ENCODE results near the gene DNAJA3. TPM values are rescaled to one million over a fixed set of nuclear protein-coding genes. Genes with fewer than 3 reads are reported as not detected.

Gene DNAJA3
- total and polyA plus RNA-seq, 10 of the 15 experiments (the other 5 are each of a cell fraction or from before 2014, with no cell fraction given) = 8.4 to 141 (median 60.8) TPM

- TF ChIP-seq RELA (IDR thresholded peaks at IDR 0.05; ENCODE audit: borderline replicate concordance, partially characterized antibody) (no peak), DPF2 (IDR thresholded peaks at IDR 0.05) (0 out of 2 replicates have a peak, but pooled peaks have one; percentile 54), MXI1 (IDR thresholded peaks at IDR 0.05; ENCODE audit: low read depth, low read length) (no peak), RBBP5 (conservative IDR thresholded peaks at IDR 0.05) (no peak), RUNX3 (IDR thresholded peaks at IDR 0.05; ENCODE audit: low read length) (peak; percentile 84), KLF5 (IDR thresholded peaks at IDR 0.05; ENCODE audit: partially characterized antibody) (no peak), IRF4 (IDR thresholded peaks at IDR 0.05; ENCODE audit: low read depth, low read length) (0 out of 2 replicates have a peak, but pooled peaks have one; percentile 59), HCFC1 (IDR thresholded peaks at IDR 0.05; ENCODE audit: low read length) (no peak), BACH1 (IDR thresholded peaks at IDR 0.05; ENCODE audit: borderline replicate concordance) (no peak), STAT1 (conservative IDR thresholded peaks at IDR 0.05) (no peak), MEF2B (IDR thresholded peaks at IDR 0.05; ENCODE audit: partially characterized antibody, poor library complexity, severe bottlenecking) (no peak), BCL3 (IDR thresholded peaks at IDR 0.05; ENCODE audit: borderline replicate concordance, insufficient read depth, low read depth, low read length, poor library complexity, severe bottlenecking) (no peak), FOXK2 (IDR thresholded peaks at IDR 0.05) (peak; percentile 64), GABPA (IDR thresholded peaks at IDR 0.05; ENCODE audit: low read depth) (no peak), ETV6 (conservative IDR thresholded peaks at IDR 0.05 in 1 of 2, IDR thresholded peaks at IDR 0.05 in 1 of 2; ENCODE audit: borderline replicate concordance in 1 of 2, low read depth in 1 of 2) (no peak), CREB1 (IDR thresholded peaks at IDR 0.05; ENCODE audit: low read depth) (0 out of 2 replicates have a peak, but pooled peaks have one; percentile 34), RB1 (IDR thresholded peaks at IDR 0.05; ENCODE audit: borderline replicate concordance) (no peak), IRF5 (IDR thresholded peaks at IDR 0.05; ENCODE audit: borderline replicate concordance) (no peak)
- TF ChIP-seq, protein P1, sequence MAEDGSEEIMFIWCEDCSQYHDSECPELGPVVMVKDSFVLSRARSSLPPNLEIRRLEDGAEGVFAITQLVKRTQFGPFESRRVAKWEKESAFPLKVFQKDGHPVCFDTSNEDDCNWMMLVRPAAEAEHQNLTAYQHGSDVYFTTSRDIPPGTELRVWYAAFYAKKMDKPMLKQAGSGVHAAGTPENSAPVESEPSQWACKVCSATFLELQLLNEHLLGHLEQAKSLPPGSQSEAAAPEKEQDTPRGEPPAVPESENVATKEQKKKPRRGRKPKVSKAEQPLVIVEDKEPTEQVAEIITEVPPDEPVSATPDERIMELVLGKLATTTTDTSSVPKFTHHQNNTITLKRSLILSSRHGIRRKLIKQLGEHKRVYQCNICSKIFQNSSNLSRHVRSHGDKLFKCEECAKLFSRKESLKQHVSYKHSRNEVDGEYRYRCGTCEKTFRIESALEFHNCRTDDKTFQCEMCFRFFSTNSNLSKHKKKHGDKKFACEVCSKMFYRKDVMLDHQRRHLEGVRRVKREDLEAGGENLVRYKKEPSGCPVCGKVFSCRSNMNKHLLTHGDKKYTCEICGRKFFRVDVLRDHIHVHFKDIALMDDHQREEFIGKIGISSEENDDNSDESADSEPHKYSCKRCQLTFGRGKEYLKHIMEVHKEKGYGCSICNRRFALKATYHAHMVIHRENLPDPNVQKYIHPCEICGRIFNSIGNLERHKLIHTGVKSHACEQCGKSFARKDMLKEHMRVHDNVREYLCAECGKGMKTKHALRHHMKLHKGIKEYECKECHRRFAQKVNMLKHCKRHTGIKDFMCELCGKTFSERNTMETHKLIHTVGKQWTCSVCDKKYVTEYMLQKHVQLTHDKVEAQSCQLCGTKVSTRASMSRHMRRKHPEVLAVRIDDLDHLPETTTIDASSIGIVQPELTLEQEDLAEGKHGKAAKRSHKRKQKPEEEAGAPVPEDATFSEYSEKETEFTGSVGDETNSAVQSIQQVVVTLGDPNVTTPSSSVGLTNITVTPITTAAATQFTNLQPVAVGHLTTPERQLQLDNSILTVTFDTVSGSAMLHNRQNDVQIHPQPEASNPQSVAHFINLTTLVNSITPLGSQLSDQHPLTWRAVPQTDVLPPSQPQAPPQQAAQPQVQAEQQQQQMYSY (CRISPR knock-in tag; IDR thresholded peaks at IDR 0.05) = no peak
- TF ChIP-seq, protein P2, sequence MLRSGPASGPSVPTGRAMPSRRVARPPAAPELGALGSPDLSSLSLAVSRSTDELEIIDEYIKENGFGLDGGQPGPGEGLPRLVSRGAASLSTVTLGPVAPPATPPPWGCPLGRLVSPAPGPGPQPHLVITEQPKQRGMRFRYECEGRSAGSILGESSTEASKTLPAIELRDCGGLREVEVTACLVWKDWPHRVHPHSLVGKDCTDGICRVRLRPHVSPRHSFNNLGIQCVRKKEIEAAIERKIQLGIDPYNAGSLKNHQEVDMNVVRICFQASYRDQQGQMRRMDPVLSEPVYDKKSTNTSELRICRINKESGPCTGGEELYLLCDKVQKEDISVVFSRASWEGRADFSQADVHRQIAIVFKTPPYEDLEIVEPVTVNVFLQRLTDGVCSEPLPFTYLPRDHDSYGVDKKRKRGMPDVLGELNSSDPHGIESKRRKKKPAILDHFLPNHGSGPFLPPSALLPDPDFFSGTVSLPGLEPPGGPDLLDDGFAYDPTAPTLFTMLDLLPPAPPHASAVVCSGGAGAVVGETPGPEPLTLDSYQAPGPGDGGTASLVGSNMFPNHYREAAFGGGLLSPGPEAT (IDR thresholded peaks at IDR 0.05; ENCODE audit: low read depth) = 0 out of 2 replicates have a peak, but pooled peaks have one; percentile 22
- TF ChIP-seq, protein P3, sequence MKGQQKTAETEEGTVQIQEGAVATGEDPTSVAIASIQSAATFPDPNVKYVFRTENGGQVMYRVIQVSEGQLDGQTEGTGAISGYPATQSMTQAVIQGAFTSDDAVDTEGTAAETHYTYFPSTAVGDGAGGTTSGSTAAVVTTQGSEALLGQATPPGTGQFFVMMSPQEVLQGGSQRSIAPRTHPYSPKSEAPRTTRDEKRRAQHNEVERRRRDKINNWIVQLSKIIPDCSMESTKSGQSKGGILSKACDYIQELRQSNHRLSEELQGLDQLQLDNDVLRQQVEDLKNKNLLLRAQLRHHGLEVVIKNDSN (IDR thresholded peaks at IDR 0.05; ENCODE audit: borderline replicate concordance, extremely low read length, insufficient read depth, low read depth, low read length) = no peak
Measured at GRCh38 chr16:4505356-4506147, 79.9 kb downstream of the DNAJA3 start (continued).

Data from GM12878 (cell line).